Fibroblast of peridontal ligament (primary cell): ENCODE results near the gene SERPINE1.
A peak's percentile ranks its signal among the peaks of the same experiment; 100 is the strongest.
"Not testable (repeated sequence)": the region's sequence is repeated elsewhere in the genome, so short reads cannot be mapped to it uniquely, and the experiment has no call there.

Source experiments
- DNase-seq: peaks from one replicate; pipeline ENCODE4 v3.0.0-alpha.2; 2010; ENCODE audit errors: extremely low read depth

SERPINE1 gene

DNA sequence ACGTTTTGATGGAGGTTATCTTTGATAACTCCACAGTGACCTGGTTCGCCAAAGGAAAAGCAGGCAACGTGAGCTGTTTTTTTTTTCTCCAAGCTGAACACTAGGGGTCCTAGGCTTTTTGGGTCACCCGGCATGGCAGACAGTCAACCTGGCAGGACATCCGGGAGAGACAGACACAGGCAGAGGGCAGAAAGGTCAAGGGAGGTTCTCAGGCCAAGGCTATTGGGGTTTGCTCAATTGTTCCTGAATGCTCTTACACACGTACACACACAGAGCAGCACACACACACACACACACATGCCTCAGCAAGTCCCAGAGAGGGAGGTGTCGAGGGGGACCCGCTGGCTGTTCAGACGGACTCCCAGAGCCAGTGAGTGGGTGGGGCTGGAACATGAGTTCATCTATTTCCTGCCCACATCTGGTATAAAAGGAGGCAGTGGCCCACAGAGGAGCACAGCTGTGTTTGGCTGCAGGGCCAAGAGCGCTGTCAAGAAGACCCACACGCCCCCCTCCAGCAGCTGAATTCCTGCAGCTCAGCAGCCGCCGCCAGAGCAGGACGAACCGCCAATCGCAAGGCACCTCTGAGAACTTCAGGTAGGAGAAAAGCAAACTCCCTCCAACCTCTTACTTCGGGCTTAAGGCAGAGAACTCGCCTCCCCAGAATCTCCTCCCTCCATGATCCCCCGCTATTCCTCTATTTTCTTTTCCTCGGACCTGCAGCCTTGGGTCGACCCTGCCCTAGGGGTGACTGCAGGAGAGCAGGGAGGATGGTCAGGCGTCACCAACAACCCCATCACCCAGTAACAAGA lies at the start of gene SERPINE1:
TSS of gene SERPINE1 (plus strand) at position 454 of the 809 bp plus-strand sequence. CDS start 1,290 bp downstream, outside the sequence.
- peak; percentile 99 for DNase-seq

DNA sequence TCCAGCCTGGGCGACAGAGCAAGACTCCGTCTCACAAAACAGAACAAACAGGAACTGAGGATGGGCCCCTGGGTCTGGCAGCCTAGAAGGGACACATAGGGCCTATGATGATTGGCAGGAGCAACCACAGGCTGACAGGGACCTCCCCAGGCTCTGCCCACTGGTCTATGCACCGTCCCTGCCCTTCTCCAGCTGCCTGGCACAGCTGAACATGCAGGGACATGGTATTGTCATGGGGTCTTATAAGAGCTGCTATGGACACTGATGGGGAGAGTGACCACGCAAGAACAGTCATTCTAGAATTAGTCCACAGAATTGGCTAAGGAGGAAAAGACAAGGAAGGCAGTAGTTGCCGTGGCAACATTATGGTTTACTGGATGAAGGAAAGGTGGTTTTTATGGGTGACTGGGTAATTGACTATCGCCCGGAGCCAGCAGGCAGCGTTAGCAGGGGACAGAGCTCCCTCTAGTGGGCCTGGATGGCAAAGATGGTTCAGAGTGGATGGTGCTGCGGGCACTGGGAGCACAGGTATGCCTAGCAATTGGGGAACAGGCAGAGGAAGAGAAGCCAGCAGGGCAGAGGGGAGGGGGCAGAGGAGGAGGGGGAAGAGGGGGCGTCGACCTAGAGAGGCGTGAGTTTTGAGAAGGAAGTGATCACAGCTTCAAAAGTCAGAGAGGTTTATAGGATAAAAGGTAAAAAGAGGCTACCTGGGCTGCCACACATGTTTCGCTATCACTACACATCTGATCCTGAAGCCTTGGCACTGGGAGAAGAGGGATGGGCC lies 49.4 kb upstream of the SERPINE1 start:
- peak; percentile 67 for DNase-seq

DNA sequence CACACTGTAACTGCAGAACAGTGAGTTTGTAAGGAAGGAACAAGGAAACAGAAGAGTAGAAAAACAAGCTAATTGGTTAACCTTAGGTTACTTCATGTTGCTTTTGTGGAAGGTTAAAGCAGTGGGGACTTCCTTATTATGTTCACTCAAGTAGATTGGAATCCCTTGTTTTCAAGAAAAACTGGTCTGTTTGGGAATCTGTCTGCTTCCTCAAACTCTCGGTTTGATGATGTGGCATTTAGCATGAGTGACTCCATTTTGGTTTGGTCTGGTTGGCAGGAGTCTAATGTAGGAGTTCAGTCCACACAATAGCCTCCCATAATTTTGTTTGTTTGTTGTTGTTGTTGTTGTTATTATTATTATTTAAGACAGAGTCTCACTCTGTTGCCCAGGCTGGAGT lies 45.5 kb upstream of the SERPINE1 start:
- no peak for DNase-seq

DNA sequence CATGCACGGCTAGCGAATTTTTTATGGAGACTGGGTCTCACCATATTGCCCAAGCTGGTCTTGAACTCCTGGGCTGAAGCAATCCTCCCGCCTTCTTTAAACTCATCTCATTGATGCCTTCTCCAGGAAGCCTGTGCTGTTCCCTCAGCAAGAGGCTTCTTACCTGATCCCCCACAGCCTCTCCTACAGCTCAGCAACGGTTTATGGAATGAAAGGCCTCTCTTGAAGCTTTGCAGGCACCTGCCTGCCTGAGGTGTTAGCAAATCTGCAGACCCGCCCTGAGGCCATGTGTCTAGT lies 42.1 kb upstream of the SERPINE1 start:
- DNase-seq: no peak

DNA sequence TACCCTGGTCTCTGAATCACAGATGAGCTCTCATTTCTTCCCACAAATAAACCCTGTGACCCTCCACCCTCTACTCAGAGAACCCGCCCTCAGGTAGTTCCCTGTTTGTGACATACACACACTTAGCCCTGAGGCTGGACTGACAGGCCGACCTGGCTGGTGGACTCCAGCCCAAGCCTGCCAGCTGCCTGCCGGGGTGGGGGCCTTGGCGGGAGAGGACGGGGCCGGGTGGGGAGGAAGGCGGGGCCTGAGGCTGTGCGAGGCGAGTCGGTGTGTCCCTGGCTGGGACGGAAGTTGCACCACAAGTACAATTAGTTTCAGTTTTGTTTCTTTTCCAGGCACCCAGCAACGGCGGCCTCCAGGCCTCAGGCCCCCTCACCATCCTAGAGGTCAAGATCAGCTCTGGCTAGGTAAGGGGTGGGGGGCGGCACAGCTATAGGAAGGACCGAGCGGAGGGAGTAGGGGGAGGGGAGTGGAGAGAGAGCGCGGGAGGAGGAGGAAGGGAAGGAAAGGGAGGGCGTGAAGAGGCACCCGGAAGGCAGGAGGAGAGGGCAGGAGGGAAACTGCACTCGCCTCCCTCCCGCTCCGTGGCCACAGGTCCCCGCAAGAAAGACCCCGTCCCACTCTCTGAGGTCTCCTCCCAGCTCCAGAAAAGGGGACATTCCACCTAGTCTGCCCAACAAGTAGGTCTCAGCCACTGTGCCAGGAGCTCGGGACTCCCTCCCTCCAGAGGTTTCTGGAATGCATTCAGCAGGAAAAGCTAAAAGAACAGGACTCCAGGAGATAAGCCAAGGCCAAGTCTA lies 41.5 kb upstream of the SERPINE1 start, which contains the start of gene TRIM56:
TSS of gene TRIM56 (plus strand) at position 320 of the 803 bp plus-strand sequence. CDS start 1,832 bp downstream, outside the sequence.
- peak; percentile 72 for DNase-seq

DNA sequence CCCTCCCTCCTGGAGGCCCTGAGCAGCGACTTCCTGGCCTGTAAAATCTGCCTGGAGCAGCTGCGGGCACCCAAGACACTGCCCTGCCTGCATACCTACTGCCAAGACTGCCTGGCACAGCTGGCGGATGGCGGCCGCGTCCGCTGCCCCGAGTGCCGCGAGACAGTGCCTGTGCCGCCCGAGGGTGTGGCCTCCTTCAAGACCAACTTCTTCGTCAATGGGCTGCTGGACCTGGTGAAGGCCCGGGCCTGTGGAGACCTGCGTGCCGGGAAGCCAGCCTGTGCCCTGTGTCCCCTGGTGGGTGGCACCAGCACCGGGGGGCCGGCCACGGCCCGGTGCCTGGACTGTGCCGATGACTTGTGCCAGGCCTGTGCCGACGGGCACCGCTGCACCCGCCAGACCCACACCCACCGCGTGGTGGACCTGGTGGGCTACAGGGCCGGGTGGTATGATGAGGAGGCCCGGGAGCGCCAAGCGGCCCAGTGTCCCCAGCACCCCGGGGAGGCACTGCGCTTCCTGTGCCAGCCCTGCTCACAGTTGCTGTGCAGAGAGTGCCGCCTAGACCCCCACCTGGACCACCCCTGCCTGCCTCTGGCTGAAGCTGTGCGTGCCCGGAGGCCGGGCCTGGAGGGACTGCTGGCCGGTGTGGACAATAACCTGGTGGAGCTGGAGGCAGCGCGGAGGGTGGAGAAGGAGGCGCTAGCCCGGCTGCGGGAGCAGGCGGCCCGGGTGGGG lies 39.4 kb upstream of the SERPINE1 start:
- no peak for DNase-seq

DNA sequence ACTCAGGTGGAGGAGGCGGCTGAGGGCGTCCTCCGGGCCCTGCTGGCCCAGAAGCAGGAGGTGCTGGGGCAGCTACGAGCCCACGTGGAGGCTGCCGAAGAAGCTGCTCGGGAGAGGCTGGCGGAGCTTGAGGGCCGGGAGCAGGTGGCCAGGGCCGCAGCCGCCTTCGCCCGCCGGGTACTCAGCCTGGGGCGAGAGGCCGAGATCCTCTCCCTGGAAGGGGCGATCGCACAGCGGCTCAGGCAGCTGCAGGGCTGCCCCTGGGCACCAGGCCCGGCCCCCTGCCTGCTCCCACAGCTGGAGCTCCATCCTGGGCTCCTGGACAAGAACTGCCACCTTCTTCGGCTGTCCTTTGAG lies 38.9 kb upstream of the SERPINE1 start:
- no peak for DNase-seq

DNA sequence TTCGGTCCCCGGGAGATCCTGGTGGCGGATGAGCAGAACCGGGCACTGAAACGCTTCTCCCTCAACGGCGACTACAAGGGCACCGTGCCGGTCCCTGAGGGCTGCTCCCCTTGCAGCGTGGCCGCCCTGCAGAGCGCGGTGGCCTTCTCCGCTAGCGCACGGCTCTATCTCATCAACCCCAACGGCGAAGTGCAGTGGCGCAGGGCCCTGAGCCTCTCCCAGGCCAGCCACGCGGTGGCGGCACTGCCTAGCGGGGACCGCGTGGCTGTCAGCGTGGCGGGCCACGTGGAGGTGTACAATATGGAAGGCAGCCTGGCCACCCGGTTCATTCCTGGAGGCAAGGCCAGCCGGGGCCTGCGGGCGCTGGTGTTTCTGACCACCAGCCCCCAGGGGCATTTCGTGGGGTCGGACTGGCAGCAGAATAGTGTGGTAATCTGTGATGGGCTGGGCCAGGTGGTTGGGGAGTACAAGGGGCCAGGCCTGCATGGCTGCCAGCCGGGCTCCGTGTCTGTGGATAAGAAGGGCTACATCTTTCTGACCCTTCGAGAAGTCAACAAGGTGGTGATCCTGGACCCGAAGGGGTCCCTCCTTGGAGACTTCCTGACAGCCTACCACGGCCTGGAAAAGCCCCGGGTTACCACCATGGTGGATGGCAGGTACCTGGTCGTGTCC lies 37.9 kb upstream of the SERPINE1 start:
- DNase-seq: no peak

DNA sequence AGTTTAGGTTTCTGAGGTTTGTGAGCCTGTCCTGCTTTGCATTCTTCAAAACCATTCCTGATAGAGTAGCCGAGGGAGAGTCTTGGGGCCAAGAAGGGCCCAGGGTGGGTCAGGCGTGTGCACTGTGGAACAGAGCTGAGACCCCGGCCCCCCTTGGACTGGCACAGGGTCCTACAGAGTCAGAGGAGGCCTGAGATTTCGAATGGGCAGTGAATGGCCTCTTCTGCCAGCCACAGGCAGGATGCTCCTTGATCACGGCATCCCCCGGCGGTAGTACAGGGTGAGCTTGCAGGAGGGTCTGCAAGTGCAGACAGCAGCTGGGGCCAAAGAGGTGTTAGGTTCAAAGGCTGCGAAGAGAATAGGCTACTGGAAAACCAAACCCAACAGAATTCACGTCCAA lies 37.0 kb upstream of the SERPINE1 start:
- no peak for DNase-seq

DNA sequence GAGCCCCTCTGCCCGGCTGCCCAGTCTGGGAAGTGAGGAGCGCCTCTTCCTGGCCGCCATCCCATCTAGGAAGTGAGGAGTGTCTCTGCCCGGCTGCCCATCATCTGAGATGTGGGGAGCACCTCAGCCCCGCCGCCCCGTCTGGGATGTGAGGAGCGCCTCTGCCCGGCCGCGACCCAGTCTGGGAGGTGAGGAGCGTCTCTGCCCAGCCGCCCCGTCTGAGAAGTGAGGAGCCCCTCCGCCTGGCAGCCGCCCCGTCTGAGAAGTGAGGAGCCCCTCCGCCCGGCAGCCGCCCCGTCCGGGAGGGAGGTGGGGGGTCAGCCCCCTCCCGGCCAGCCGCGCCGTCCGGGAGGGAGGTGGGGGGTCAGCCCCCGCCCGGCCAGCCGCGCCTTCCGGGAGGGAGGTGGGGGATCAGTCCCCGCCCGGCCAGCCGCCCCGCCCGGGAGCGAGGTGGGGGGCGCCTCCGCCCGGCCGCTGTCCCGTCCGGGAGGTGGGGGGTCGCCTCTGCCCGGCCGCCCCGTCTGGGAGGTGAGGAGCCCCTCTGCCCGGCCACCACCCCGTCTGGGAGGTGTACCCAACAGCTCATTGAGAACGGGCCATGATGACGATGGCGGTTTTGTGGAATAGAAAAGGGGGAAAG lies 34.5 kb upstream of the SERPINE1 start:
- DNase-seq: not testable (repeated sequence)

DNA sequence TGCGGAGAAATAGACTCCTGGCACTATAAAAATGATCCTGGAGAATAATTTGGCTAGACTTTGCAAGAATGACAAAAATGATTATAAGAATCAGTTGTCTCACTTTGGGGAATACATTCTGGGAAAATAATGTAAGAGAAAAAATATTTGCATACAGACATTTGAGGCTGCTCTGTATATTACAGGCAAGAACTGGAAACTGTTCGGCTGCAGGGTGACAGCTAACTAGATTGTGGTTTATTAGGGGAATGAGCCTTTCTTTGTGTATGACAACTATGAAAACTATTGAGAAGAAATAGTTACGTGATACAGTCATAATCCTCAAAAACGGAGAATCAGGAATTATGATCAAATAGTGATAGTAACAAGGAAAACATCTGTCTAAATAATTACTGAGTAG lies 33.0 kb upstream of the SERPINE1 start:
- DNase-seq: peak; percentile 70

DNA sequence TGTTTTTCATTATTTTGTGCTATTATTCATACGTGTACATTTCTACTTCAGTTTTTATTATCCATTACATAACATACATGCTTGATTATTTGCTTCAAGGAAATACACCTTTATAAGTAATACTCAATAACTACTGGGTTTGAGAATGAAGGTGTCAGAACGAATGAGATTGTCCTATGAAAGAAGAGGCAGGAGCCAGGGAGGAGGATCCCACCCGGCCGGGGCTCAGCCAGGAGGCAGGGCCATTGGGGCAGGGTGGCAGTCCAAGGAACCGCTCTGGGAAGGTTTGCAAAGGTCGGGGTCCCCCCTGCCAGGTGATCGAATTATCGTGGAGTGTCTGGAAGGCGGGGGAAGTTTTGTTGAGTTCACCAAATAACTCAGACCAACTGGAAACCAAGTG lies 32.5 kb upstream of the SERPINE1 start:
- no peak for DNase-seq

DNA sequence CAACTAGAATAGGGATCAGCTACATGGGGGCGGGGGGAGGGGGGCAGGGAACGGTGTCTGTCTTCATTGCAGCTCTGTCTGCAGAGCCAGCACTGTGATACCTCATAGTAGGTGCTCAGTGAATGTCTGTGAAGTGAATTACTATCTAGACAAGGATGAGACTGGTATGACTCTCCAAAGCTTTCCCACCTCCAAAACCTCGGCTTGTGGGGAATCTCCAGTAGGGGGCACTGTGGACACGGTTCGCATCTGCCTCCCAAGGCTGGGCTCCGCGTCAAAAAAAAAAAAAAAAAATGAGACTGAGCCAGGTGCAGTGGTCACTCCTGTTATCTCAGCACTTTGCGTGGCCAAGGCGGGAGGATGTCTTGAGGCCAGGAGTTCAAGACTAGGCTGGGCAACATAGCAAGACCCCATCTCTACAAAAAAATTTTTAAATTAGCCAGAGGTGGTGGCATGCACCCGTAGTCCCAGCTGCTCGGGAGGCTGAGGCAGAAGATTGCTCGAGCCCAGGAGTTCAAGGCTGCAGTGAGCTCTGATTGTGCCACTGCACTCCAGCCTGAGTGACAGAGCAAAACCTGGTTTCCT lies 32.0 kb upstream of the SERPINE1 start:
- peak; percentile 61 for DNase-seq

DNA sequence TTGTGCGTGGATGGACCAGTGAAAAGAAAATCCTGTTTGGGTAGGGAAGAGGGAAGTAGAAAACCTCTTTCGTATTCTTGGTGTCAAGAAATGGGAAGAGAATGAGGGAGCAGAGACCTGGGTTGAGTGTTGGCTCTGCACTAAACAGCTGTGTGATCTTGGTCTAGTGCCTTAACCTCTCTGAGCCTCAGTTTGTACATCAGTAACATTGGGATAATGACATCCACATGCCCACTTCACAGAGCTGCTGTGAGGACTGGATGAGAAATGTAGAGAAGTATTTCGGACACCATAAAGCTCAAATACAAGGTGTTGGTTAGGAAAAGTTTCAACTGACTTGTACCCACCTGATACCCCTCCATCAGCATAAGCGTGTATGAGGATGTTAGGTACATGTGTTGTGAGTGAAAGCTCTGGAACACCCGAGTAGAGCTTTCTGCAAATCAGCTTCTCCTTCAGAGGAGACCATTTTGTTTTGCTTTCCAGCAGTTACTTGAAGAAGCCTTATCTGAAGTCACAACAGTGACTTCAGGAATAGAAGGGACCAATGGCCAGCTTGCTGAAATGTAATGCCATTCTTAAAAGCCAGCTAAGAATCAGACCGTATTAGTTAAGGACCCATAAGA lies 30.5 kb upstream of the SERPINE1 start:
- DNase-seq: no peak

DNA sequence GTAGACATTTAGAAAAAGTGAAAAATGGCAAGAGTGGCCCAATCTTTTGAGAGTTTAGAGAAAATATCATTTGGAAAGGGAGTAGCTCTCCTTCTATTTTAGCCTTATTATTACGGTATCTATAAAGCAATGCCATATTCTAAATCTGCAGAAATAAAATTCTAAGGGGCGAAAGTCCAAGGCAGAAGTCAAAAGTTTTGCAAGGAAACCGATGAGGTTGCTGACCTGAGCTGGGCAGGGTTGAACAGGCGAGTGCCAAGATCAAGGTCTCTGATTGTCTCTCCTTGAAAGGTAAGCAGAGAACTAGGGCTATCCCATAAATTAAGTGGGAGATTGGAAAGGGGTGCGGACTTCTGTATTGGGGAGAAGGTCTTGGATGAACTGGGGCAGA lies 30.0 kb upstream of the SERPINE1 start:
- no peak for DNase-seq

DNA sequence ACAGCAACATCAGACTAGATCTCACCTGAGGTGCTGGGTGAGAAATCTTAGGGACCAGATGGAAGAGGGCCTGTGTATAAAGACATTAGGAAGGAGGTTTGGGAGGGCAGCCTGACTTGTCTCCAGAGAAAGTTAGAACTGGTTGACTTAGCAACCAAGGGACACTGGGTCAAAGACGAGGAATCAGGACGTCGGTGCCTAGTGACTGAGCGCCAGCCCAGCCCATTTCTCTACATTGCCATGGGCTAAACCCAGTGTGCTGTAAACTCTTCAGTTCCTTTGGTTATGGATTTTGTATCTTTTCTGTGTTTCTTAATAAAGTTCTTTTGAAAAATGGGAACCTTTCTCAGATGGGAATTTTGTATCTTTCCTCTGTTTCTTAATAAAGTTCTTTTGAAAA lies 29.3 kb upstream of the SERPINE1 start:
- no peak for DNase-seq

DNA sequence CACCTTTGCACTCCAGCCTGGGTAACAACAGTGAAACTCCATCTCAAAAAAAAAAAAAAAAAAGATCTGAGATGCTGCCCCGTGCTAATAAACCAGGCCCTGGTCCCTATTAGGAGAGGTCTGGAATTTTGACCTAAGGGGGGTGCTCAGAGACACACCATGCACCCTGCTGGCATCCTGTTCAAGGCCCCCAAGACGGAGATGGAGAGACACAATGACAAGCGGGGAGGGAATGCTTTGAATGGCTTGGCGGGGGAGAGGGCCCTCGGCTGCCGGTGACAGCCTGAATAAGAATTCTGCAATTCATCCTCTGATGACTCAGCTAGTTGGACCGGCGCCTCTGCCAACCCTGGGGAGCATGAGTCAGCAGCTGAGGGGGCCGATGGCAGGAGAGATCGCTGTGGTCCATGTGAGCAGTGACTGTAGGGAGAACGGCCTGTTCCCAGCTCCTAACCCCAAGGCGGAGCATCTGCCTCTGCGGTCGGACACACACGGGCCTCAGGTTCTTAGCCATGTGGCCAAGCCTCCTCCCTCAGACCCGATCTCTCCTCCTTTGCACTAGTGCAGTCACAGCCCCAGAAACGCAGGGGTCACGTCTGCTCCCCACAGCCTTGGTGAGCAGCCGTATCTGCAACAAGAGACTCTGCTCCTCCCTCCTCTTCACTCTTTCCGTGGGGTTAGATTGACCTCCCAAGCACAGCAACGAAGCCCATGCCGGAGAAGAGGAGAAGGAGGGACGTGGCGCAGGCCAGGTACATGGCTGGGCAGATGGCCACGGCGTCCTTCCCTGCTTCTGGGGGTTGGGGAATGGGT lies 26.7 kb upstream of the SERPINE1 start:
- peak; percentile 98 for DNase-seq

DNA sequence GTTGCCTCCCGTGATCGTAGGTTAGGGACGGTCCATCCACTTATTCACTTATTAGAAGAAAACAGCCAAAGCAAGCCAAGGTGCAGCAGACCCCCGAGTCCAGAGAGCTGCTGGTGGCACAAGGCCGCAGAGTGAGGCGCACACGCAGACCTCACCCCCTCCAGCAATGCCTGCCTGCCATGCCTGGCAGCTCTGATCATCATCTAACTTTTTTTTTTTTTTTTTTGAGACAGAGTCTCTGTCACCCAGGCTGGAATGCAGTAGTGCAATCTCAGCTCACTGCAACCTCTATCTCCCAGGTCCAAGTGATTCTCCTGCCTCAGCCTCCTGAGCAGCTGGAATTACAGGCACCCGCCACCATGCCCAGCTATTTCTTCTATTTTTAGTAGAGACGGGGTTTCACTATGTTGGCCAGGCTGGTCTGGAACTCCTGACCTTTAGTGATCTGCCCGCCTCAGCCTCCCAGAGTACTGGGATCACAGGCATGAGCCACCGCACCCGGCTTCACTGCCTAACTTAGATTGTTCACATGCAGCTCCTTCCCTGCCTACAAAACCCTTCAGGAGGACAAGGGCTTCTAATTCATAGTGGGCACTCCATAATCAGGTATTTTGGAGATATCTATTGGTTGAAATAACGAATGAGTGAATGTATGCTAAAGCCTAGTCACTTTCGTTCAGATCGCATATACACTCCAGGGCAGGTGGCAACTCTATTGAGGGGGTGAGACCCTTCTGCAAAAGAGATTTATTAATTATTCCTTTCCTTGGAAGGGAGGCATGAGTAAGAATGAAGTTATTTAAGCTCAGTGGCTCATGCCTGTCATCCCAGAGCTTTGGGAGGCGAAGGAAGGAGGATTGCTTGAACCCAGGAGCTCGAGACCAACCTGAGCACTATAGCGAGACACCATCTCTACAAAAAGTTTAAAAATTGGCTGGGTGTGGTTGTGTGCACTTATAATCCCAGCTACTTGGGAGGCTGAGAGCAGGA lies 25.8 kb upstream of the SERPINE1 start:
- DNase-seq: no peak
